Activated naive CD4-positive, alpha-beta T cell treated with anti-CD3 and anti-CD28 coated beads, Interleukin-2, amount 10 ng/mL, durations not matched to agents 7 days and 5 days (primary cell): Measurements from ENCODE around the gene KIF2A.
"Not testable (repeated sequence)": the region's sequence is repeated elsewhere in the genome, so short reads cannot be mapped to it uniquely, and the experiment has no call there.

Experiments used
- CTCF ChIA-PET: fragments of 350-600 bp; sonication (Branson Sonifier 250); formaldehyde crosslinking; loops from one replicate; lab custom pipeline; 2021; ENCODE audit warnings: antibody characterized with exemption; lab: Charles Lee
- DNase-seq: peaks from one replicate; pipeline ENCODE4 v3.0.0-alpha.2; 2020
- H3K27ac Mint-ChIP-seq: one replicate; pipeline ENCODE4 v1.8.0; 2021; ENCODE audit warnings: mild to moderate bottlenecking, moderate library complexity, mixed read lengths
- H3K27me3 Mint-ChIP-seq: one replicate; pipeline ENCODE4 v1.8.0; 2021; ENCODE audit warnings: mild to moderate bottlenecking, mixed read lengths
- H3K36me3 Mint-ChIP-seq: one replicate; pipeline ENCODE4 v1.8.0; 2021; ENCODE audit warnings: mixed read lengths
- H3K4me1 Mint-ChIP-seq: one replicate; pipeline ENCODE4 v1.8.0; 2021; ENCODE audit warnings: mixed read lengths
- H3K4me3 Mint-ChIP-seq: one replicate; pipeline ENCODE4 v1.8.0; 2021; ENCODE audit warnings: mild to moderate bottlenecking, moderate library complexity, mixed read lengths
- H3K9me3 Mint-ChIP-seq: one replicate; pipeline ENCODE4 v1.8.0; 2021; ENCODE audit warnings: mixed read lengths

KIF2A gene

GRCh38 chr5:62282064-62282463 lies 23.9 kb upstream of the KIF2A start:
- no peak overlapping the region for H3K27ac Mint-ChIP-seq
- H3K27me3 Mint-ChIP-seq = peaks cover 3% of the 10 kb centered on the region
- H3K9me3 Mint-ChIP-seq = peaks cover 17% of the 10 kb centered on the region
- H3K4me1 Mint-ChIP-seq = peaks cover 51% of the 10 kb centered on the region
- H3K36me3 Mint-ChIP-seq = peaks cover 22% of the 10 kb centered on the region
- DNase-seq = no peak
- H3K4me3 Mint-ChIP-seq = no peak overlapping the region
- CTCF ChIA-PET = no interaction called here

GRCh38 chr5:62283005-62283404 lies 23.0 kb upstream of the KIF2A start:
- Mint-ChIP-seq H3K4me1 (peaks cover 51% of the 10 kb centered on the region), H3K27ac (no peak overlapping the region), H3K9me3 (peaks cover 18% of the 10 kb centered on the region), H3K4me3 (no peak overlapping the region), H3K36me3 (peaks cover 22% of the 10 kb centered on the region), H3K27me3 (peaks cover 3% of the 10 kb centered on the region)
- no peak for DNase-seq
- CTCF ChIA-PET = no interaction called here

- no peak overlapping the region for H3K27ac Mint-ChIP-seq
- H3K4me3 Mint-ChIP-seq = no peak overlapping the region
- H3K27me3 Mint-ChIP-seq = peaks cover 3% of the 10 kb centered on the region
- H3K9me3 Mint-ChIP-seq = peaks cover 18% of the 10 kb centered on the region
- H3K4me1 Mint-ChIP-seq = peaks cover 54% of the 10 kb centered on the region
- no peak for DNase-seq
- H3K36me3 Mint-ChIP-seq = peaks cover 22% of the 10 kb centered on the region
- CTCF ChIA-PET = interaction anchor here (1.4 kb wide), 1 partner anchor 22 kb away, joined by 3 read pairs; the partner anchor contains the start of gene KIF2A
Measured at GRCh38 chr5:62283861-62284260, 22.1 kb upstream of the KIF2A start.

- H3K27ac Mint-ChIP-seq = peak overlapping the region; percentile 99
- H3K4me1 Mint-ChIP-seq = peaks cover 58% of the 10 kb centered on the region
- H3K27me3 Mint-ChIP-seq = peaks cover 3% of the 10 kb centered on the region
- H3K9me3 Mint-ChIP-seq = peaks cover 18% of the 10 kb centered on the region
- peak; percentile 65 for DNase-seq
- peaks cover 25% of the 10 kb centered on the region for H3K36me3 Mint-ChIP-seq
- CTCF ChIA-PET = interaction anchor here (0.5 to 1.8 kb wide), 6 partner anchors 12 to 117 kb away, joined by 3 to 8 read pairs (median 4); partner anchors contain the start of gene KIF2A
- peak overlapping the region; percentile 34 for H3K4me3 Mint-ChIP-seq
Measured at GRCh38 chr5:62284946-62285891, 20.8 kb upstream of the KIF2A start.

- Mint-ChIP-seq H3K4me3 (no peak overlapping the region), H3K27ac (peak overlapping the region; percentile 6), H3K4me1 (peaks cover 66% of the 10 kb centered on the region), H3K27me3 (peaks cover 4% of the 10 kb centered on the region), H3K9me3 (peaks cover 18% of the 10 kb centered on the region), H3K36me3 (peaks cover 25% of the 10 kb centered on the region)
- no peak for DNase-seq
- CTCF ChIA-PET = no interaction called here
Measured at GRCh38 chr5:62286834-62287233, 19.2 kb upstream of the KIF2A start.

GRCh38 chr5:62287237-62287636 lies 18.8 kb upstream of the KIF2A start:
- H3K27ac Mint-ChIP-seq = peak overlapping the region; percentile 3
- H3K27me3 Mint-ChIP-seq = peaks cover 4% of the 10 kb centered on the region
- CTCF ChIA-PET = interaction anchor here (0.6 to 1.4 kb wide), 3 partner anchors 9 to 67 kb away, joined by 3 read pairs; no protein-coding TSS in a partner anchor
- peaks cover 71% of the 10 kb centered on the region for H3K4me1 Mint-ChIP-seq
- no peak overlapping the region for H3K4me3 Mint-ChIP-seq
- H3K9me3 Mint-ChIP-seq = peaks cover 18% of the 10 kb centered on the region
- no peak for DNase-seq
- peaks cover 28% of the 10 kb centered on the region for H3K36me3 Mint-ChIP-seq

GRCh38 chr5:62288118-62288517 lies 17.9 kb upstream of the KIF2A start:
- Mint-ChIP-seq H3K27me3 (peaks cover 8% of the 10 kb centered on the region), H3K4me1 (peaks cover 76% of the 10 kb centered on the region), H3K36me3 (peaks cover 33% of the 10 kb centered on the region), H3K9me3 (peaks cover 23% of the 10 kb centered on the region), H3K27ac (no peak overlapping the region), H3K4me3 (no peak overlapping the region)
- DNase-seq = no peak
- CTCF ChIA-PET = interaction anchor here (0.8 to 1.4 kb wide), 3 partner anchors 13 to 66 kb away, joined by 3 read pairs; no protein-coding TSS in a partner anchor

- CTCF ChIA-PET = interaction anchor here (1.3 kb wide), 1 partner anchor 18 kb away, joined by 3 read pairs; no protein-coding TSS in a partner anchor
- H3K36me3 Mint-ChIP-seq = peaks cover 39% of the 10 kb centered on the region
- no peak for DNase-seq
- H3K9me3 Mint-ChIP-seq = peaks cover 29% of the 10 kb centered on the region
- H3K4me1 Mint-ChIP-seq = peaks cover 71% of the 10 kb centered on the region
- peaks cover 8% of the 10 kb centered on the region for H3K27me3 Mint-ChIP-seq
- no peak overlapping the region for H3K4me3 Mint-ChIP-seq
- no peak overlapping the region for H3K27ac Mint-ChIP-seq
Measured at GRCh38 chr5:62289813-62290212, 16.2 kb upstream of the KIF2A start.

- H3K36me3 Mint-ChIP-seq = peaks cover 24% of the 10 kb centered on the region
- H3K9me3 Mint-ChIP-seq = peaks cover 15% of the 10 kb centered on the region
- CTCF ChIA-PET = interaction anchor here (2.4 kb wide), 1 partner anchor 62 kb away, joined by 6 read pairs; no protein-coding TSS in a partner anchor
- not testable (repeated sequence) for H3K27me3 Mint-ChIP-seq, H3K4me3 Mint-ChIP-seq
- H3K27ac Mint-ChIP-seq = peak overlapping the region; percentile 84
- peak; percentile 72 for DNase-seq
- peaks cover 62% of the 10 kb centered on the region for H3K4me1 Mint-ChIP-seq
Measured at GRCh38 chr5:62291829-62292228, 14.2 kb upstream of the KIF2A start.

GRCh38 chr5:62296998-62297397 lies 9.0 kb upstream of the KIF2A start:
- Mint-ChIP-seq H3K4me3 (peak overlapping the region; percentile 35), H3K36me3 (peaks cover 23% of the 10 kb centered on the region), H3K4me1 (peaks cover 70% of the 10 kb centered on the region), H3K27ac (peak overlapping the region; percentile 79), H3K27me3 (peaks cover 6% of the 10 kb centered on the region), H3K9me3 (peaks cover 12% of the 10 kb centered on the region)
- DNase-seq = no peak
- CTCF ChIA-PET = interaction anchor here (0.9 to 1.9 kb wide), 3 partner anchors 9 to 58 kb away, joined by 3 to 8 read pairs (median 6); partner anchors contain the start of gene KIF2A

- H3K27ac Mint-ChIP-seq = no peak overlapping the region
- H3K9me3 Mint-ChIP-seq = peaks cover 7% of the 10 kb centered on the region
- no peaks in the 10 kb centered on the region for H3K27me3 Mint-ChIP-seq
- H3K4me1 Mint-ChIP-seq = peaks cover 62% of the 10 kb centered on the region
- H3K4me3 Mint-ChIP-seq = no peak overlapping the region
- CTCF ChIA-PET = interaction anchor here (1.2 to 1.9 kb wide), 3 partner anchors 13 to 74 kb away, joined by 3 to 8 read pairs (median 4); no protein-coding TSS in a partner anchor
- DNase-seq = no peak
- peaks cover 14% of the 10 kb centered on the region for H3K36me3 Mint-ChIP-seq
Measured at GRCh38 chr5:62298118-62298517, 7.9 kb upstream of the KIF2A start.

- DNase-seq = no peak
- H3K4me1 Mint-ChIP-seq = peaks cover 62% of the 10 kb centered on the region
- H3K9me3 Mint-ChIP-seq = peaks cover 3% of the 10 kb centered on the region
- CTCF ChIA-PET = no interaction called here
- H3K36me3 Mint-ChIP-seq = peaks cover 10% of the 10 kb centered on the region
- peak overlapping the region; percentile 74 for H3K27ac Mint-ChIP-seq
- no peak overlapping the region for H3K4me3 Mint-ChIP-seq
- no peaks in the 10 kb centered on the region for H3K27me3 Mint-ChIP-seq
Measured at GRCh38 chr5:62299101-62299500, 6.9 kb upstream of the KIF2A start.

- H3K36me3 Mint-ChIP-seq = peaks cover 6% of the 10 kb centered on the region
- CTCF ChIA-PET = interaction anchor here (1.1 kb wide), 1 partner anchor 75 kb away, joined by 3 read pairs; no protein-coding TSS in a partner anchor
- peak overlapping the region; percentile 1 for H3K4me3 Mint-ChIP-seq
- peaks cover 3% of the 10 kb centered on the region for H3K9me3 Mint-ChIP-seq
- H3K27me3 Mint-ChIP-seq = no peaks in the 10 kb centered on the region
- peaks cover 61% of the 10 kb centered on the region for H3K4me1 Mint-ChIP-seq
- peak overlapping the region; percentile 85 for H3K27ac Mint-ChIP-seq
- peak; percentile 37 for DNase-seq
Measured at GRCh38 chr5:62299600-62299999, 6.4 kb upstream of the KIF2A start.

- Mint-ChIP-seq H3K36me3 (peaks cover 31% of the 10 kb centered on the region), H3K27me3 (no peaks in the 10 kb centered on the region), H3K4me1 (peaks cover 54% of the 10 kb centered on the region), H3K9me3 (no peaks in the 10 kb centered on the region), H3K4me3 (peak overlapping the region; percentile 73), H3K27ac (peak overlapping the region; percentile 99)
- no peak for DNase-seq
- CTCF ChIA-PET = interaction anchor here (0.5 to 2.2 kb wide), 6 partner anchors 8 to 81 kb away, joined by 3 to 10 read pairs (median 3); no protein-coding TSS in a partner anchor
Measured at GRCh38 chr5:62305358-62305714, 670 bp upstream of the KIF2A start.
